ENCODE data around the gene MAPK4.

Gene MAPK4

DNA sequence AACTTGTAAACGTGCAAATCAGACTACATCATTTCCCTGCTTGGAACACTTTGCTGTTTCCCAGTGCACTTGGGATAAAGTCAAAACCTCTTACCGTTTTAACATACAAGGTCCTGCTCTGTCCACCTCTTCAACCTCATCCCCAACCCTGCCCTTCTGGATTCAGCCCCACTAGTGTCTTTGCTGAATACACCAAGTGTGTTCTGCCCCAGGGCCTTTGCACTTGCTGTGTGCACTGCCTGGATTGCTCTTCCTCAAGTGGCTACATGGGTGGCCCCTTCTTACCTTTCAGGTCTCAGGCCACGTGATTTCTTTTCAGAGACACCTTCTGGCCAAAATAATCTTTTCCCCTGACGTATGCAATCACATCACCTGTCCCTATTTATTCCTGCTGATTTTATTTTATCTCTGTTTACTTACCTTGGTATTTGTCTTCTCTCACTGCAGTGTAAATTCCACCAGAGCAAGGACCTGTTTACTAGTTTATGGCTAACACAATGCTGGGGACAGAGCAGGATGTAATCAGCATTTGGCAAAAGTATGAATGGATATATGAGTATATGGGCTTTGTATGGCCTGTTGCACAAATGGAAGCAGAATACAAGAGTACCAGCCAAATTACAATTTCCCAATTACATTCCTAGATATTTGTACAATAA lies 63.9 kb downstream of the MAPK4 start:
- Histone ChIP-seq H3K9ac (ENCODE audit: low read length) (no peak overlapping the region), H3K27ac (ENCODE audit: low read depth, low read length) (no peak overlapping the region), H3K9me3 (ENCODE audit: control insufficient read depth, insufficient read depth, low read depth, low read length) (no peaks in the 10 kb centered on the region), H3K27me3 (ENCODE audit: control insufficient read depth, insufficient read depth, low read length) (no peaks in the 10 kb centered on the region), H3K36me3 (ENCODE audit: control insufficient read depth, insufficient read depth, low read length) (no peaks in the 10 kb centered on the region), H3K4me3 (ENCODE audit: low read depth, low read length) (no peak overlapping the region), H3K4me1 (ENCODE audit: control insufficient read depth, insufficient read depth, low read length) (no peaks in the 10 kb centered on the region)

- Histone ChIP-seq H3K9me3 (ENCODE audit: control insufficient read depth, insufficient read depth, low read depth, low read length) (no peaks in the 10 kb centered on the region), H3K27ac (ENCODE audit: low read depth, low read length) (no peak overlapping the region), H3K4me3 (ENCODE audit: low read depth, low read length) (no peak overlapping the region), H3K27me3 (ENCODE audit: control insufficient read depth, insufficient read depth, low read length) (no peaks in the 10 kb centered on the region), H3K4me1 (ENCODE audit: control insufficient read depth, insufficient read depth, low read length) (0 out of 2 replicates have a peak, but pooled peaks cover 4% of the 10 kb centered on the region), H3K36me3 (ENCODE audit: control insufficient read depth, insufficient read depth, low read length) (no peaks in the 10 kb centered on the region), H3K9ac (ENCODE audit: low read length) (no peak overlapping the region)
Observed at GRCh38 chr18:50624981-50625380, 65.1 kb downstream of the MAPK4 start.

GRCh38 chr18:50626317-50626716 lies 66.4 kb downstream of the MAPK4 start:
- Histone ChIP-seq H3K27ac (ENCODE audit: low read depth, low read length) (no peak overlapping the region), H3K36me3 (ENCODE audit: control insufficient read depth, insufficient read depth, low read length) (no peaks in the 10 kb centered on the region), H3K9me3 (ENCODE audit: control insufficient read depth, insufficient read depth, low read depth, low read length) (no peaks in the 10 kb centered on the region)

GRCh38 chr18:50627594-50628532 lies 68.0 kb downstream of the MAPK4 start:
- Histone ChIP-seq H3K4me3 (ENCODE audit: low read depth, low read length) (no peak overlapping the region), H3K27me3 (ENCODE audit: control insufficient read depth, insufficient read depth, low read length) (no peaks in the 10 kb centered on the region), H3K36me3 (ENCODE audit: control insufficient read depth, insufficient read depth, low read length) (no peaks in the 10 kb centered on the region), H3K9me3 (ENCODE audit: control insufficient read depth, insufficient read depth, low read depth, low read length) (no peaks in the 10 kb centered on the region), H3K4me1 (ENCODE audit: control insufficient read depth, insufficient read depth, low read length) (0 out of 2 replicates have a peak, but pooled peaks cover 7% of the 10 kb centered on the region), H3K27ac (ENCODE audit: low read depth, low read length) (no peak overlapping the region), H3K9ac (ENCODE audit: low read length) (no peak overlapping the region)

More at GRCh38 chr18:50626317-50626716, 66.4 kb downstream of the MAPK4 start:
- no peak overlapping the region for H3K4me3 ChIP-seq (ENCODE audit: low read depth, low read length)
- H3K27me3 ChIP-seq (ENCODE audit: control insufficient read depth, insufficient read depth, low read length) = no peaks in the 10 kb centered on the region
- 0 out of 2 replicates have a peak, but pooled peaks cover 6% of the 10 kb centered on the region for H3K4me1 ChIP-seq (ENCODE audit: control insufficient read depth, insufficient read depth, low read length)
- H3K9ac ChIP-seq (ENCODE audit: low read length) = no peak overlapping the region

GRCh38 chr18:50628533-50628905 lies 68.6 kb downstream of the MAPK4 start:
- no peaks in the 10 kb centered on the region for H3K36me3 ChIP-seq (ENCODE audit: control insufficient read depth, insufficient read depth, low read length)
- H3K27me3 ChIP-seq (ENCODE audit: control insufficient read depth, insufficient read depth, low read length) = no peaks in the 10 kb centered on the region
- no peaks in the 10 kb centered on the region for H3K9me3 ChIP-seq (ENCODE audit: control insufficient read depth, insufficient read depth, low read depth, low read length)
- H3K9ac ChIP-seq (ENCODE audit: low read length) = no peak overlapping the region
- H3K4me3 ChIP-seq (ENCODE audit: low read depth, low read length) = no peak overlapping the region
- H3K4me1 ChIP-seq (ENCODE audit: control insufficient read depth, insufficient read depth, low read length) = 0 out of 2 replicates have a peak, but pooled peaks cover 7% of the 10 kb centered on the region
- H3K27ac ChIP-seq (ENCODE audit: low read depth, low read length) = no peak overlapping the region

DNA sequence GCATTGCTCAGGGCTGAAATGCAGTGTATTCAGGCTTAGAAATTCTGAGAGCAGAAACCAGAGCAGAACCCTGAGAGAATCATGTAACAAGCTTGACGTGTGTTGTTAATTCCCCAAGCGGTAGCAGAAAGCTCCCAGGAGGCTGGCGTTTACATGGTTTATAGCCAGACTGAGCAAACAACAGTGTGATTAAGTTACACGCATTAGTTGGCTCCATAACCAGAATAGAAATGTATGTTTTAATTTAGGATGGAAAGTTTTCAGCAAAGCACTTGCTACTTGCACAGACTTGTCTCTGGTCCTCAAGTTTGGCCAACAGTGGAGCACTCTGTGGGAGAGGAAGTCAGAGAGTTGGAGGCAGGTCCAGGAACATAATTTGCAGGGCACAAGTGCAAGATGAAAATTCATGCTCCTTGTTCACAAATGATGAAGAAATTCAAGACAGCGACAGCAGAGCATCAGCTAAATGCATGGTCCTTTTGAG lies 69.3 kb downstream of the MAPK4 start:
- no peaks in the 10 kb centered on the region for H3K9me3 ChIP-seq (ENCODE audit: control insufficient read depth, insufficient read depth, low read depth, low read length)
- 0 out of 2 replicates have a peak, but pooled peaks cover 7% of the 10 kb centered on the region for H3K4me1 ChIP-seq (ENCODE audit: control insufficient read depth, insufficient read depth, low read length)
- no peaks in the 10 kb centered on the region for H3K27me3 ChIP-seq (ENCODE audit: control insufficient read depth, insufficient read depth, low read length)
- H3K9ac ChIP-seq (ENCODE audit: low read length) = no peak overlapping the region
- no peaks in the 10 kb centered on the region for H3K36me3 ChIP-seq (ENCODE audit: control insufficient read depth, insufficient read depth, low read length)
- H3K4me3 ChIP-seq (ENCODE audit: low read depth, low read length) = no peak overlapping the region
- H3K27ac ChIP-seq (ENCODE audit: low read depth, low read length) = no peak overlapping the region

DNA sequence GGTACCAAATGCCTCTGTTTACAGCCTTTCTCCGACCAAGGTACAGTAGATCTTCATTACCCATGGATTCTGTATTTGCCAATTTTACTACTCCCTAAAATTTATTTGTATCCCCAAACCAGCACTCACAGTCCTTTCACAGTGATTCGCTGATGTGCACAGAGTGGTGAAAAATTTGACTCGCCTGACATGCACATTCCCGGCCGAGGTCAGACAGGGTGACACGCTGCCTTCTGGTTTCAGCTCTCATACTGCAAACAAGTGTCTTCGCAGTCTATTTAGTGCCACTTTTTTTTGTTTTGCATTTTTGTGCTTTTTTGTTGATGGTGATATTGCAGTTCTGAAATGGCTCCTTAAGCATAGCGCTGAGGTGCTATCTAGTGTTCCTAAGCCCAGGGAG lies 71.0 kb downstream of the MAPK4 start:
- 0 out of 2 replicates have a peak, but pooled peaks cover 7% of the 10 kb centered on the region for H3K4me1 ChIP-seq (ENCODE audit: control insufficient read depth, insufficient read depth, low read length)

GRCh38 chr18:50632895-50633515 lies 73.1 kb downstream of the MAPK4 start:
- Histone ChIP-seq H3K27me3 (ENCODE audit: control insufficient read depth, insufficient read depth, low read length) (no peaks in the 10 kb centered on the region), H3K4me1 (ENCODE audit: control insufficient read depth, insufficient read depth, low read length) (0 out of 2 replicates have a peak, but pooled peaks cover 7% of the 10 kb centered on the region), H3K9me3 (ENCODE audit: control insufficient read depth, insufficient read depth, low read depth, low read length) (no peaks in the 10 kb centered on the region), H3K9ac (ENCODE audit: low read length) (no peak overlapping the region), H3K36me3 (ENCODE audit: control insufficient read depth, insufficient read depth, low read length) (no peaks in the 10 kb centered on the region), H3K27ac (ENCODE audit: low read depth, low read length) (no peak overlapping the region), H3K4me3 (ENCODE audit: low read depth, low read length) (no peak overlapping the region)

More for the DNA sequence above, 71.0 kb downstream of the MAPK4 start:
- no peaks in the 10 kb centered on the region for H3K27me3 ChIP-seq (ENCODE audit: control insufficient read depth, insufficient read depth, low read length)
- no peak overlapping the region for H3K27ac ChIP-seq (ENCODE audit: low read depth, low read length)
- H3K9me3 ChIP-seq (ENCODE audit: control insufficient read depth, insufficient read depth, low read depth, low read length) = no peaks in the 10 kb centered on the region
- H3K36me3 ChIP-seq (ENCODE audit: control insufficient read depth, insufficient read depth, low read length) = no peaks in the 10 kb centered on the region
- H3K4me3 ChIP-seq (ENCODE audit: low read depth, low read length) = no peak overlapping the region
- H3K9ac ChIP-seq (ENCODE audit: low read length) = no peak overlapping the region

DNA sequence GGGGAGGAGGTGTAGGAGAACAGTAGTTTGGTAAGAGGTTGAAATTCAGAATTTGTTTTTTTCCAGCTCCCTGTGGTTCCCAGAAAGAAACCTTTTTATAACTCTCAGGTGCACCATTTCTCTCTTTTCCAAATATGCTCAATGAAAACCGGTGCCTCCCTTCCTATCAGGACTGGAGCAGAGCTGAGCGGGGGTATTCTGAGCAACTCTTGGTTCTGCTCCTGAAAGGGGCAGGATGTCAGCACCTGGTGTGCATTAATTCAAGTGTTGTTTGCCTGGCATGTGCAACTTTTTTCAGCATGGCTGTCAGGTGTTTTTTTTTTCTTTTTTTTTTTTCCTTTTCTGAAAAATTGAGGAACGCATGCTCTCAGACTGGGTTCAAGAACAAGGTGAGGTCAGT lies 74.1 kb downstream of the MAPK4 start:
- H3K9ac ChIP-seq (ENCODE audit: low read length) = no peak overlapping the region
- H3K27ac ChIP-seq (ENCODE audit: low read depth, low read length) = no peak overlapping the region
- H3K9me3 ChIP-seq (ENCODE audit: control insufficient read depth, insufficient read depth, low read depth, low read length) = no peaks in the 10 kb centered on the region
- H3K36me3 ChIP-seq (ENCODE audit: control insufficient read depth, insufficient read depth, low read length) = no peaks in the 10 kb centered on the region
- H3K4me3 ChIP-seq (ENCODE audit: low read depth, low read length) = no peak overlapping the region
- H3K27me3 ChIP-seq (ENCODE audit: control insufficient read depth, insufficient read depth, low read length) = no peaks in the 10 kb centered on the region
- H3K4me1 ChIP-seq (ENCODE audit: control insufficient read depth, insufficient read depth, low read length) = 0 out of 2 replicates have a peak, but pooled peaks cover 7% of the 10 kb centered on the region

DNA sequence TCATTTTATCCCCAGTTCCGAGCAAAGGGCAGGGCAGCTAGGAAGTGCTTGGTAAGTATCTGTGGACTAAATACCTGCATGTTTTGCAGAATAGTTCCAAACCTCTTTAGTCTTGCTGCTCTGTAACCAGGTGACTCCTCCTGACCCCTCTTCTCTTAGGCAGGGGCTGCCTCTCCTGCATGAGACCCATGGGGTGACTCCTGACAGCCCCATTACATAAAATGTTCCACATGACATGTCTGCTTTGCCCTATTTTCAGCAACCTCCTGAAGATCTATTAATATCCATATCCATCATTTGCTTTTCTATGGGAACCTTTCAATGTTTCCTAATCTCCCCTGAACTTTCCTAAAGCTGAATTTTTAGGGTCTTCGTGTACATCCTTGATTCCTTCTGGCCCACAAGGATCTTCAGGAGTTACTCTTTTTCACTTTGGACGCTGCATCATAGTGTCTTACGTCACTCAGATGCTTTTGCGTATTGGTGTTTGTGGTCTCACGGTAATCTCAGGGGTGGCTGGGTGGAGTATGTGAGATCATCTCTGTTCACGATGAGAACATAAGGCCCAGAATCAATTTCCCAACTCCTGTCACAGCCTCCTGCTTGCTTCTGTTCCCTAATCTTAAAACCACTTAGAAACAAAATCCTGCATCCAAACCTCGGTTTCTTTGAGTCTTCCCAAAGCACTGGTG lies 76.6 kb downstream of the MAPK4 start:
- no peaks in the 10 kb centered on the region for H3K36me3 ChIP-seq (ENCODE audit: control insufficient read depth, insufficient read depth, low read length)
- H3K4me3 ChIP-seq (ENCODE audit: low read depth, low read length) = no peak overlapping the region
- no peak overlapping the region for H3K27ac ChIP-seq (ENCODE audit: low read depth, low read length)
- no peaks in the 10 kb centered on the region for H3K9me3 ChIP-seq (ENCODE audit: control insufficient read depth, insufficient read depth, low read depth, low read length)
- no peak overlapping the region for H3K9ac ChIP-seq (ENCODE audit: low read length)
- no peaks in the 10 kb centered on the region for H3K4me1 ChIP-seq (ENCODE audit: control insufficient read depth, insufficient read depth, low read length)
- no peaks in the 10 kb centered on the region for H3K27me3 ChIP-seq (ENCODE audit: control insufficient read depth, insufficient read depth, low read length)
